ENCODE results near the gene ZNF398. TPM values are rescaled to one million over a fixed set of nuclear protein-coding genes. Genes with fewer than 3 reads are reported as not detected.

Gene ZNF398
- total RNA-seq, 2 donors from 2014 or later, result 11.2 to 22.4 TPM

GRCh38 chr7:149226840-149227494 is 79.7 kb downstream of the ZNF398 start:
- Histone ChIP-seq H3K4me1 (no peaks in the 10 kb centered on the region), H3K4me3 (no peak overlapping the region), H3K9me3 (no peaks in the 10 kb centered on the region), H3K27me3 (no peaks in the 10 kb centered on the region), H3K27ac (no peak overlapping the region), H3K36me3 (replicated peaks in 1 of 2; ENCODE audit: insufficient read depth in 1 of 2, low read depth in 2 of 2) (peaks cover 0 to 4% of the 10 kb centered on the region in 2 donors)
- TF ChIP-seq CTCF (IDR thresholded peaks at IDR 0.05), result no peak
- no peak for TF ChIP-seq POLR2A (IDR thresholded peaks at IDR 0.05)
- intact Hi-C loops (cut with DNase I), result no loop called here
- ATAC-seq, result no peak
- no peak for DNase-seq
- 71 to 78% methylated on average over 5 to 6 of the region's 6 CpGs for WGBS, 2 donors

GRCh38 chr7:149228831-149229471 is 81.7 kb downstream of the ZNF398 start:
- H3K27me3 ChIP-seq, result peaks cover 0 to 5% of the 10 kb centered on the region in 2 donors
- H3K4me1 ChIP-seq, result no peaks in the 10 kb centered on the region
- DNase-seq, result no peak
- H3K4me3 ChIP-seq, result no peak overlapping the region
- H3K27ac ChIP-seq, result no peak overlapping the region
- H3K9me3 ChIP-seq, result no peaks in the 10 kb centered on the region
- ATAC-seq, result no peak
- 52 to 53% methylated on average over 7 of the region's 7 CpGs for WGBS, 2 donors
- intact Hi-C loops (cut with DNase I), result no loop called here
- TF ChIP-seq CTCF (IDR thresholded peaks at IDR 0.05), result no peak
- TF ChIP-seq POLR2A (IDR thresholded peaks at IDR 0.05), result no peak
- peaks cover 0 to 4% of the 10 kb centered on the region in 2 donors for H3K36me3 ChIP-seq (replicated peaks in 1 of 2; ENCODE audit: insufficient read depth in 1 of 2, low read depth in 2 of 2)

- peaks cover 0 to 5% of the 10 kb centered on the region in 2 donors for H3K27me3 ChIP-seq
- H3K36me3 ChIP-seq (replicated peaks in 1 of 2; ENCODE audit: insufficient read depth in 1 of 2, low read depth in 2 of 2), result peaks cover 0 to 2% of the 10 kb centered on the region in 2 donors
- no peaks in the 10 kb centered on the region for H3K9me3 ChIP-seq
- peak; percentile 41 for ATAC-seq
- TF ChIP-seq POLR2A (IDR thresholded peaks at IDR 0.05) (no peak), CTCF (IDR thresholded peaks at IDR 0.05) (no peak)
- no peak for DNase-seq
- intact Hi-C loops (cut with DNase I), result no loop called here
- 35 to 38% methylated on average over 6 of the region's 6 CpGs for WGBS, 2 donors
- H3K27ac ChIP-seq, result no peak overlapping the region
- H3K4me3 ChIP-seq, result no peak overlapping the region
- H3K4me1 ChIP-seq, result no peaks in the 10 kb centered on the region
Measured at GRCh38 chr7:149229526-149229925, 82.3 kb downstream of the ZNF398 start.

- Histone ChIP-seq H3K27ac (no peak overlapping the region), H3K27me3 (peaks cover 0 to 5% of the 10 kb centered on the region in 2 donors), H3K4me3 (no peak overlapping the region), H3K9me3 (no peaks in the 10 kb centered on the region), H3K36me3 (replicated peaks in 1 of 2; ENCODE audit: insufficient read depth in 1 of 2, low read depth in 2 of 2) (no peaks in the 10 kb centered on the region), H3K4me1 (no peaks in the 10 kb centered on the region)
- intact Hi-C loops (cut with DNase I), result no loop called here
- no peak for ATAC-seq
- TF ChIP-seq CTCF (IDR thresholded peaks at IDR 0.05) (no peak), POLR2A (IDR thresholded peaks at IDR 0.05) (no peak)
- 46 to 61% methylated on average over 2 of the region's 2 CpGs for whole genome bisulfite sequencing, 2 donors
- no peak for DNase-seq
Measured at GRCh38 chr7:149232362-149232761, 85.1 kb downstream of the ZNF398 start.

Small RNAs within 50 kb of the gene (small RNA-seq; reads per million reads assigned to genes)
- gene AC004890.1 (not detected), gene RN7SL521P (not detected)

Other genes with a start within 250 kb of the ZNF398 start
- gene PDIA4, start 118.9 kb upstream of the ZNF398 start, total RNA-seq, result 100 to 1,000 TPM in 1 of 2 donors, 10 to 100 TPM in 1; 80.4 to 140 TPM
- 1 to 10 TPM; 1.8 to 5.9 TPM for gene ZNF786, start 56.7 kb upstream of the ZNF398 start, total RNA-seq
- gene ZNF425, start 21.1 kb upstream of the ZNF398 start, total RNA-seq, result 1 to 10 TPM in 1 of 2 donors, under 1 TPM in 1; 0.33 to 1.6 TPM
- gene ZNF282, start 48.1 kb downstream of the ZNF398 start, total RNA-seq, result 10 to 100 TPM; 12.7 to 28.0 TPM
- gene ZNF212, start 92.2 kb downstream of the ZNF398 start, total RNA-seq, result 1 to 10 TPM; 5.7 to 6.6 TPM
- 10 to 100 TPM; 12.5 to 17.5 TPM for gene ZNF783, start 114.7 kb downstream of the ZNF398 start, total RNA-seq

Measured in body of pancreas (tissue), 4 donors.